GM23338 (cell line): Measurements from ENCODE around the gene USP43.

Source experiments
- EZH2phosphoT487 ChIP-seq: fragments of 200-600 bp; sonication (generic); IDR thresholded peaks from one replicate; pipeline ENCODE4 v1.8.1; 2018; ENCODE audit warnings: antibody characterized with exemption; ENCODE audit not compliant: unreplicated experiment
- POLR2AphosphoS5 ChIP-seq: IDR thresholded peaks from 2 replicates; pipeline ENCODE4 v1.6.1; 2016; ENCODE audit warnings: antibody characterized with exemption, low read depth
- TF ChIP-seq, protein P1 (sequence below), 2 experiments: fragments of 200-600 bp in 1 of 2; sonication (generic) in 1 of 2; conservative IDR thresholded peaks; 2 replicates each; pipeline versions ENCODE4 v1.5.1 to v1.6.1; 2016 to 2017; ENCODE audit warnings: antibody characterized with exemption in 2 of 2, low read depth in 2 of 2, mild to moderate bottlenecking in 2 of 2, moderate library complexity in 1 of 2
- TF ChIP-seq, protein P2 (sequence below): IDR thresholded peaks from 2 replicates; pipeline ENCODE4 v1.6.1; 2016; ENCODE audit warnings: antibody characterized with exemption

DNA sequence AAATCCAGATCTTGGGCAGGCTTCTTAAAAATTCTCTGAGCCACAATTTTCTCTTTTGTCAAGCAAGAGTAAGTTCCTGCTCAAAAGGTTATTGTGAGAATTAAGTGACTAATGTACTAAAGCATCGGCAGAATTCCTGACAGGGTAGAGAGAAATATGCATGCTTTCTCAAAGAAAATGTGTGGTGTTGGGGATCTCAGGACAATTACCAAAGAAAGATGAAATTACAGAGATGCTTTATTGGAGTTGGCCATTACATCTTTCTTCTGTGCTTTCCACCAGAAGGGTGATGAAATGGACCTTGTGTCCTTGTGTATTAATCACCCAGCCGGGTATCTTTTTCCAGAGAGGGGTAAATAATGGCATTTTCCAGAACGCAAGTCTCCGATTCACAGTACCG, 1.7 kb upstream of the USP43 start:
- TF ChIP-seq, protein P1, sequence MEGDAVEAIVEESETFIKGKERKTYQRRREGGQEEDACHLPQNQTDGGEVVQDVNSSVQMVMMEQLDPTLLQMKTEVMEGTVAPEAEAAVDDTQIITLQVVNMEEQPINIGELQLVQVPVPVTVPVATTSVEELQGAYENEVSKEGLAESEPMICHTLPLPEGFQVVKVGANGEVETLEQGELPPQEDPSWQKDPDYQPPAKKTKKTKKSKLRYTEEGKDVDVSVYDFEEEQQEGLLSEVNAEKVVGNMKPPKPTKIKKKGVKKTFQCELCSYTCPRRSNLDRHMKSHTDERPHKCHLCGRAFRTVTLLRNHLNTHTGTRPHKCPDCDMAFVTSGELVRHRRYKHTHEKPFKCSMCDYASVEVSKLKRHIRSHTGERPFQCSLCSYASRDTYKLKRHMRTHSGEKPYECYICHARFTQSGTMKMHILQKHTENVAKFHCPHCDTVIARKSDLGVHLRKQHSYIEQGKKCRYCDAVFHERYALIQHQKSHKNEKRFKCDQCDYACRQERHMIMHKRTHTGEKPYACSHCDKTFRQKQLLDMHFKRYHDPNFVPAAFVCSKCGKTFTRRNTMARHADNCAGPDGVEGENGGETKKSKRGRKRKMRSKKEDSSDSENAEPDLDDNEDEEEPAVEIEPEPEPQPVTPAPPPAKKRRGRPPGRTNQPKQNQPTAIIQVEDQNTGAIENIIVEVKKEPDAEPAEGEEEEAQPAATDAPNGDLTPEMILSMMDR (conservative IDR thresholded peaks at IDR 0.05; ENCODE audit: low read depth in 2 of 2), result no peak
- TF ChIP-seq, protein P2, sequence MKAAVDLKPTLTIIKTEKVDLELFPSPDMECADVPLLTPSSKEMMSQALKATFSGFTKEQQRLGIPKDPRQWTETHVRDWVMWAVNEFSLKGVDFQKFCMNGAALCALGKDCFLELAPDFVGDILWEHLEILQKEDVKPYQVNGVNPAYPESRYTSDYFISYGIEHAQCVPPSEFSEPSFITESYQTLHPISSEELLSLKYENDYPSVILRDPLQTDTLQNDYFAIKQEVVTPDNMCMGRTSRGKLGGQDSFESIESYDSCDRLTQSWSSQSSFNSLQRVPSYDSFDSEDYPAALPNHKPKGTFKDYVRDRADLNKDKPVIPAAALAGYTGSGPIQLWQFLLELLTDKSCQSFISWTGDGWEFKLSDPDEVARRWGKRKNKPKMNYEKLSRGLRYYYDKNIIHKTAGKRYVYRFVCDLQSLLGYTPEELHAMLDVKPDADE, result no peak
- TF ChIP-seq POLR2AphosphoS5 (no peak), EZH2phosphoT487 (no peak)
